Posterior vena cava (tissue), 2 donors: ENCODE measurements around the gene CADPS. TPM values are rescaled to one million over a fixed set of nuclear protein-coding genes. Genes with fewer than 3 reads are reported as not detected.

Experiments used
- DNase-seq: peaks from one replicate; pipeline ENCODE4 v3.0.0-alpha.2; 2020; ENCODE audit warnings: low spot score
- intact Hi-C, 2 donors: fragments of 100-400 bp; cut with DNase I; formaldehyde crosslinking; loops; one replicate each; pipeline versions ENCODE4 v1.14.1 to v1.14.2; 2022 to 2023
- total RNA-seq, 2 donors: library from RNA; stranded (reverse); fragmentation: NEBNext Ultra II Directional; extraction: Animal tissue kit (Norgen Biotek cat#: 25700); gene quantifications; one replicate each; pipeline ENCODE4 v1.2.1, GENCODE V29; 2021
- donor health status: DM: yes; HTN: yes; CAD: no.
- donor health status: DM: yes; HTN: yes; CAD: no.

The CADPS gene
- total RNA-seq, 2 donors from 2014 or later: 1.6 to 2.2 TPM

DNA sequence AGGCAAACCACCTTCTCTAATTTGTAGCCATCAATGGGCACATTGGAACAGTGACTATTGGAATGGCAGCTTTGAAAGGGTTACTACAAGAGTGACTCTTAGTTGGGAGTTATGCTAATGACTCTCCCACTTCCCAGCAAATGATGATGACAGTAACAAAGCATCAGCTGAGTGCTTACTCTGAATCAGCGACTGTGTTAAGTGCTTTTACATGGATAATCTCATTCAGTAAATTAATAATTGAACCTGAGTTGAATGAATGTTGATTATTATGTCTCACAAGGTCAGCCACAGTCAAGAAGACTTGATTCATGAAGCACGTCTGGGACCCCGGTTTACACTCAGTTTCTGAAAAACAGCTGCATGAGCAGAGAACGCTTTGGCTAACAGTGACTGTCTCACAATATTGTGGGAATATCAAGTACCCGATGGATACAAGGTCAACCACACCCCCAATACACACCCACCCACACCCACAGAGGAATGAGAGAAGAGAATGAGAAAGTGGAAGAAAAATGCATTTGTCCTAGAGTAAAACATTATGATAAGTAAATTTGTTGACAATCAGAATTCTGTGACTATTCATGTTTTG, 259.9 kb downstream of the CADPS start:
- intact Hi-C loops: no loop called here
- no peak for DNase-seq

DNA sequence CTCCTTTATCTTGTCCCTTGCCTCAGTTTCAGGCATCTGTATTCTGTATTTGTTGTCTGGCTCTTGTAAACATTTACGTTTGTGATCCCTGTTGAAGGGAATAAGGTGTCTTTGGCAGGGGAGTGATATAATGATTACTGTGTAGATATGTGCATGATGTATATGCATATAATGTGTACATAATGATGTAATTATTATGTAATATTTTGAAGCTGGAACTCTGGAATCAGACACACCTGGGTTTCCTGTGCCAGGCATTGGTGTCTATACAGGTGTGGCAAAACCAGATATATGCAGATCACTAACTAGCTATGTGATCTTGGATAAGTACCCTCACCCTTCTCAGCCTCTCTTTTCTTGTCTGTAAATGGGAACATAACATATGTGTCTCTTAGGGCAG, 260.7 kb downstream of the CADPS start:
- intact Hi-C loops: no loop called here
- no peak for DNase-seq

DNA sequence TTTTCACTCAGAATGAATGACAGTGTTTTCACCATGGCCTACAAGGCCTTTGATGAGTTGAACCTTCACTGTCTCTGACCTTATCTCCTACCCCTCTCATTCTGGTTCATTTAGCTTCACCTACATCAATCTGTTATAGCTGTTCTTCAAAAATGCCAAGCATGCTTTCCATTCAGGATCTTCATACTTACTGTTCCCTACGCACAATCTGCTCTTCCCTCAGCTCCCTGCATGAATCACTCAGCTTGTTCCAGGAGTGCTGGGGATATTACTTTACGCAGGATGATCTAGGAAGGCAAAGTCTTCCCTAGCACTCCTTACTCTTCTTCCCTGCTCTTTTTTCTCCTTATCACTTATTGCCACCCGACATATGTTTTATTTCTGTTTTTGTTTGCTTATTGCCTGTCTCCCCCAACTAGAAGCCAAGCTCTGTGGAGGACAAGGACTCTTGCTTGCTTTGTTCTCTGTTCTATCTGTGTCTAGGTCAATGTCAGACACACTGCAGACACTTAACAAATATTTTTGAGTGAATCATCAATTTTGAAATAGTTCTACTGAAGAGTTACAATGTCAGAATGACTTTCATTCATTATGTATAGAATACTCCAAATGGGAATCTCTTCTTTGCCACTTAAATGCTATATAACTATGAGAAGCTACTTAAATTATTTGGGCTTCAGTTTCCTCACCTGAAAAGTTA, 263.5 kb downstream of the CADPS start:
- no peak for DNase-seq
- intact Hi-C loops: no loop called here

DNA sequence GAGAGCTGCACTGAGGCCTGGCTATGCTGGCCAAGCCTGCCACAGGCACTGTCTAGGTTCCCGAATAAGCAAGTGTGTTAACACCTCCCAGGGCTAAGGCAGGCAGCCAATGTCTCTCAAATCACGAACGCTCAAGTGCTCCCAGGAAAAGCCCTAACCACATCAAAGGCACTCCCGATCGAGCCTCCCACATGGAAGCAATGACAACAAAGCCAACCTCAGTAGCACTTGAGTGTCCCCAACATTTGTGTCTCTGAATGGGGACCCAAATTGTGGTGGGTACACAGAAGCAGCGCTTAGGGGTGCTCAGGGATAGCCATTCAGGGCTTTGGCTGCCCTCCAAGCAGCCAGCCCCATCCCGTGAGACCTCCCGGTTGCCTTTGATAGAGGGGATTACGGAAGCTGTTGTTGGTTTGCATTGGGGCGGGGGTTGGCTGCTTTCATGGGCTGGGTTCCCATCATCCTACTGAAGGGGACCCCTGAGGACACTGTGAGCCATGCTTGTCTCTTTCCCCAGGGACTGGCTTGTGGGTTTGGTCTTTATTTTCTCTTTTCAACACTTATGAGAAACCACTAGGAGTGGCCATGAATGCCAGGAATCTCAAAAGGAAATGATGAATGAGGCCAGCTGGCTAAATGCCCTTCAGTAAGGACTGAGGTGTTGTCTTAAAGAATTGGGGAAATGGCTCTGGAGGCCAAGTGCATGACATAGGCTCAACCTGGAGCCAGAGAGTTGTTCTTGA, 267.8 kb downstream of the CADPS start:
- intact Hi-C loops: no loop called here
- DNase-seq: no peak

DNA sequence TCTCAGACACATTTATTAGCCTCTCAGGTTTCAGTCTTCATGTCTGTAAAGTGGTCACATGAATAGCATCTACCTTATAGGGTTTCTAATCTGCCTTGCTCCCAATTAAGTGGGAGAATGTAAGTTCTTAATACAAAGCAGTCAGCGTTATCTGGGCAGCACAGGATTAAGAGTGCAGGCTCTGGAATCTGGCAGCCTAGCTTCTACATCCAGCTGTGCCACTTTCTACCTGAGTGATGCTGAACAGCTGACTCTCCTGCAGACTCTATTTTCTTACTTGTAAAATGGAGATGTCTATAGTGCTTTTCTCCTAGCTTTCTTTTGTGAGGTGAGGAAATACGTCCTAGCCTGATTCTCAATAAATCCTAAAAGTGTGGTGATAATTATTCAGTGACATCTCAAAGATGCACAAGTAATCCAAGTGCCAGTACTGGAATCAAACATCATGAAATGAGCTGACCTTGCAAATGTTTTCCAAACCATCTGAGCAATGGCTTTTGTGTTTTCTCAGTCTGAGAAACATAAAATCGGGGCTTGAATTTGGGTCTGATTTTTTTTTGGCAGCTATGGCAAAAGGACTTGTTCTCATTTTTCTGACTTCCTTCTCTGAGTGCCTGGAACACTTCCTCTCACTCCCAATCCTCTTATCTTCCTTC, 269.7 kb downstream of the CADPS start:
- DNase-seq: no peak
- intact Hi-C loops: no loop called here

DNA sequence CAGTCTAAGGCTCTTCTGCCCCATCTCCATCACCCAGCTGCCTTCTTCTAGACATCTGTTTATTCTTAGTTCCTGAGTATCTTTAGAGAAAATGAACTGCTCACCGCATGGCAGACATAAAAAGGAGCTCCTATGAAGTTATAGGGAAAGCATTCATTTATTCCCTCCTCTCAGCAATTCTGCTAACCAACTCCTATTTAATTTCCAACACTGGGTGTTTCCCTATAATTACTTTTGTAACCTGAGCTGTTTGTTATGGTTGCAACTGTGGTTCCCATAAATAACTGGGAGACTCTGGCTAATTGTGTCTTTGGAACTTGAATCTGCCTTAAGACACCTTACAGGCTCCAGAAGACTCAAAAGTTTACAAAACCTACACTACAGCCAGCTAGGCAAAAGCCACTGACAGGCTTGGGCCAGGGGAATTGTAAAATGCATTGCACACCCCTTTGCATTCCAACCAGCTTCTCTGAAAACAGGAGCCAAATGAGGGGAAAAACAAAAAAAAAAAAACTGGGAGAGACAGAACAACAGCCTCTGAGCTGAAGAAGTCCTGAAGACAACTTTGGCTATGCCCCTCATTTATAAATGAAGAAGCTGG, 270.4 kb downstream of the CADPS start:
- intact Hi-C loops: no loop called here

DNA sequence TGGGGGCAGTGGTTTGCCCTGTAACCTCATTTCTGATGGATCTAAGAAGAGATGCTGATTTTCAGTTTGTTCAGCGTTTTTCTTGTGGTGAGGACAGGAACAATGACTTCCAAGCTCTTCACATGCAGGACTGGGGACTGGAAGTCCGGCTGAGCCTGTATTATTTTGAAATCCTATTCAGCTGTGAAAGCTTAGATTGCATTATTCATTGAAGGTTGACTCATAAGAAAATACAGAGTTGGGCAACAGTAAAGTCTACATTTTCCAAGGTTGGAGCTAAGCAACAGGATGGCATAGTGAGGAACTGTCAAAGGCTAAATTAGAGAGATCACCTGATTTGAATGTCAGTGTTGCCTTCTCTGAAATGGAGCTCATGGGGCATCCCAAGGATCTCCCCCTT, 270.9 kb downstream of the CADPS start:
- intact Hi-C loops: no loop called here

More for the DNA sequence above, 270.4 kb downstream of the CADPS start:
- no peak for DNase-seq

DNA sequence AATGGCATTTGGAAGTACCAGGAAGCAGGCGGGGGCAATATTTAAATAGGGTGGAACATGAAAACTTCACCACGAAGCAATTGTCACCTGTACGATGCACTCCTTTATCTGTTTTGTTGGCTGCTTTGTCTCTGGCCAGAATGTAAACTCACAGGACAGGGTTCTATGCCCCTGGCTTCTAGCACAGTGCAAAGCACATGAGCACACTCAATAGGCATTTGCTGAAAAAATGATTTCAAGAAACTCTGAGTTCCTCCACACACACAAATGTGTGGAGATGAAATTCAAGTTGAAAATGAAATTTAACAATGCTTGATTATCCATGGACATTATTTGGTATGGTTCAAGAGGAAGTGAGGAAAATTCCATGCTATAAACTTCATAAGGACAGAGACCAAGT, 272.2 kb downstream of the CADPS start:
- DNase-seq: no peak
- intact Hi-C loops: no loop called here

More for the DNA sequence above, 270.9 kb downstream of the CADPS start:
- DNase-seq: no peak

DNA sequence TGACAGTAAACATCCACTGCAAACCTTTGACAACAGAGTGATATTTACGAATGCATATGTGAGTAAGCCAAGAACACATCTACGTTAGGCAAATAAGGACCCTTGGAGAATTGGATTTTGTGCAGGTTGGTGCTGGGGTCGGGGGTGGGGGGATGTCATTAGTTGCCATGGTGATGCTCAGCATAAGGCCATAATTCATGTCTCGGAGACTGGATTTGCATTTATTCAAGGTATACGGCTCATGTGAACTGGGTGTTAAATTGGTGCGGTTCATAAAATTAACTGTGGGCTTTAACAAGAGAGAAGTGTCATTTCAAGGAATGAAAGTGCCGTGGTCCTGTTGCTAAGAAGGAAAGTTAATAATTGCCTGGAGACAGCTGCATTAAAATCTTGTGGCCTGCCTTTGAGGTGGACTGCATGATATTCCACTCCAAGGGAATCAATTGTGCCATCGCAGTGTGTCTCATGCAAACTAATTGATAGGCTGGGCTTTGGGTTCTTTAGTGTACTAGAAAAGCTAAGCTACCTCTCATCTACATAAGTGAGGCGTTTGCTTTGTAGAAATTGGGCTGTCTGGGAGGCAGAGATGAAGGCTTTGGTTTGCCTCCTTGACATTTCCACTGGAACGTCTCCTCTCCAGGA, 273.0 kb downstream of the CADPS start:
- DNase-seq: no peak
- intact Hi-C loops: no loop called here

DNA sequence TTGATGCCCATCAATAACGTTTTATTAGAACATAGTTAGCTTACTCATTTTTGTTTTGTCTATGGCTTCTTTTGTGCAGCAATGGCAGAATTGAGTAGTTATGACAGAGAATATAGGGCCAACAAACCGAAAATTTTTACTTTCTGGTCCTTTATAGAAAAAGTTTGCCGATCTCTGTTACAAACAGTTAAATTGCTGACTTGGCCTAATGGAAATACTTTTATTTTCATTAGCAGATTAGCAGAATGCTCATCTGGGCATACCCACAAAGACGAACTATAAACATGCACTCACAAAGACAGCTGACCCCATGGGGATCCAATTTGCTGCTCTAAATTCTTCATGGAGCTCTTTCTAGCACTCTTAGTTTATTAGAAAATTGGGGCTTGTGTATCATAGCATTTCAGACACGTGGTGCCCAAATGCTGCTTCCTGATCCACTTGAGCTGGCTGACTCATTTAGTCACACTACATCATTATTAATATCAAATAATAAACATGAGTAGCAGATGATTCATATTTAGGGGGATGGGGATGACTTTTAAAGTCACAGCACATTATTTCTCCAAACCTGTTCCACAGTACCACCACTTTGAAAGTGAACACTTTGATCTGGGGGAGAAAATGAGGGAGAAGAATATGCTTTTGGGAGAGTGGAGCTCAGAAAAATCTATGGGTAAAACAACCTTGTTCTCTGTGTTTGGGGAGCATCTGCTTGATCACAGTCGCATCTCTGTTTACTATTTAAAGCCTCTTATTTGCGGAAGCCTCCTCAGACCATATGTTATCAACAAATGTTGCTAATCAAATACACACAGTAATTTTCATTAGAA, 273.8 kb downstream of the CADPS start:
- intact Hi-C loops: no loop called here

DNA sequence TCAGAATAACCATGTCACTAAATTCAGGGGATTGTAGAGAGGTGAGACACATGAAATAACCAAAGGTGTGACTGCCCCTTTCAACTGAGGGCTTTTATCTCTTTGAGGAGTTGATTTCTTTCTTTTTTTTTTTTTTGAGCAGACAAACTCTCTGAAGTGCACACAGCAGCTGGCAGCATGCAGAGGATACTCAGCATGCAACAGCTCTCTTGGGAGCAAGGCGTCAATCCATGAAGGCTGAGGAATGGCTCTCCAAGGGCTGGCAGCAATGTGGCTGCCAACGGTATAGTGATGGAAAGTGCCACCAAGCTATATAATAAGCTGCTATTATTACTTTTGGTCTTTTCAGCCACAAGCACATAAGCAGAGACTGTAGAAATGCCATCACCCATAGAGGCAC, 275.2 kb downstream of the CADPS start:
- intact Hi-C loops: no loop called here
- DNase-seq: no peak

More for the DNA sequence above, 273.8 kb downstream of the CADPS start:
- no peak for DNase-seq

DNA sequence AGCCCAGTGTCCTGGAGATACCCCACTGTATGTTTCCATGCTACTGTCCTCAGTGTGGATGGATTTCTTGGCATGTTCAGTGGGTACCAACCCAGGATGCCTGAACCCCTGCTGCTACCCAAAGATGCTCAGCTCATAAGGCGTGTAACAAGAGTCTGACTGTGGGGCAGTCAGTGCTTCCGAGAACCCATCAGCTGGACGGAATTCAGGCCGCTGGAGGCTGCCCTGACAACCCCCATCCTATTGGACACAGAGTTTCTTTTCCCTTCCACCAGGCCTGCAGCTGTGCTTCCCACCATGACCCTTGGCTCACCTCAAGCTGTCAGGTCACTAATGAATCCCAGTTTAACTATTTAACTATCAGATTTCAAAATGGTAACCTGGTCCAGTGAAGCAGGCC, 277.7 kb downstream of the CADPS start:
- intact Hi-C loops: no loop called here
- DNase-seq: no peak

DNA sequence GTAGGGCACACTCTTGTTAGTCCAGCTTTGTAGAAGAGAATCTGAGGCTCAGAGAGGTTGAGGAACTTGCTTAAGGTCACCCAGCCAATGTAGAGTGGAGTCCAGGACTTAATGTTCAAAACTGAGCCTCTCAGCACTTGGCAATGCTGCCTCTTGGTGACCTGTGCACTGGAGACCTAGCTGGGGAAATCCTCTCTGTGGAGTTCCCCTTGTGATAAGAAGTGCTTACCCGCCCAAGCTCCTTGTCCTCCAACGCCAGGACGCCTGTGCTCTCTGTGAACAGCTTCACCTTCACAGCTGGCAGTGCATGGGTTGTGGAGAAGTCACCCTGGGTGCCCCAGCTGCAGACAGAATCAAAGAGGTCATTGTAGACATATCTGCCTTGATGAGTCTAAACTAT, 282.8 kb downstream of the CADPS start:
- DNase-seq: no peak
- intact Hi-C loops: no loop called here

DNA sequence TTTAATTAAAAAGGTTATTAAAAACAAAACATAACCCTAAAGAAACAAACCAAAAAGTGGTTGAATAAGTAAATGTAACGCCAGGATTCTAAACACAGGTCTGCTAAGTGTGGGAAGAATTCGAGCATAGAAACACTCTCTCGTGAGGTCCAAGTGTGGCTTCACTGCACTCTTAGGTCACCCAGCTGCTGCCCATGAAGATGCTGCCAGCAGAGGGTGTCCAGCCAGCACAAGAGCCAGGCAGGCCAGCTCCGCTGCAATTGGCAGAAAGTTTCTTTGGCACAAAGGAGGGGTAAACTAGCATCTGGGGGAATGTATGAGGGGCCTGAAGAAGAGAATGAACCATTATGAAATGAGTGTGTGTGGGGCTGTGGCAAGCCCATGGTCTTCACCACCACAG, 286.1 kb downstream of the CADPS start:
- intact Hi-C loops: no loop called here
- DNase-seq: no peak

DNA sequence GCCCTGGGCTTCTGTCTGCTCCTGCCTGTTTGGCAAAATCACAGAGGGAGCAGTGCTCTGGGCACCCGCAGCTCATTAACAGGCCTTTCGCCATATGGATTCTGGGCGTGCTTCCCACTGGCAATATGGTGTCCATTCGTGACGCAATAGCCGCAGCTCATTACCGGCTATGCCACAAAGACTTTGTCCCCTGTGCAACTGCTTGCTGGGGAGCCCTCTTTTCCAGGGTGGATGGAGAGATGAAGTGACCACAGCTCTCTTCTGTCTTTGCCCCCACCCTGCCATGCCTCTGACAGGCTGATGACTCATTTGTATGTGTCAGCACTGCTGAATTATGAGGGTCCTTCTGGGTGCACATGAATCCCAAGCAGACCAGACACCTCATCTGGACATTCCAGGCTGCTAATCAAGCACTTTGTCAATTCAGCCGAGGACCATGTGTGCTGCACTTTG, 287.6 kb downstream of the CADPS start:
- intact Hi-C loops: no loop called here

DNA sequence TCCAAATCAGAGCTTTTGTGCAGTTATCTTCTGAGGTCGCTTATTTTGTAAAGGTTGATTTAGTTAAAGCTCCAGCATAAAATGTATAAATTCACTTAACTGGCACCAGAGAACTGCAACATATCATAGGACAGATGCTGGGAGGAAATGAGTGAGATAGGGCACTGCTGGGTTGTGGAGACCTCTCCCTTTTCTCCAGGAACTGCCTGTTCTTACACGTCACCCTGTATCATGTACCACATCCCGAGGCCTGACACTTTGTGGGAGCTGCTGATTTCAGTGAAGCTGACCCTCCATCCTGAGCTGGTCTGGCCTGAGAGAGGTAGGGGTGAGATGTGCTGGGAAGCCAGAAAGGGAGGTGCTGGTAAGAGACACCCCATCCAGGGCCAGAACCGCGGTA, 288.0 kb downstream of the CADPS start:
- no peak for DNase-seq
- intact Hi-C loops: no loop called here

More for the DNA sequence above, 287.6 kb downstream of the CADPS start:
- no peak for DNase-seq

DNA sequence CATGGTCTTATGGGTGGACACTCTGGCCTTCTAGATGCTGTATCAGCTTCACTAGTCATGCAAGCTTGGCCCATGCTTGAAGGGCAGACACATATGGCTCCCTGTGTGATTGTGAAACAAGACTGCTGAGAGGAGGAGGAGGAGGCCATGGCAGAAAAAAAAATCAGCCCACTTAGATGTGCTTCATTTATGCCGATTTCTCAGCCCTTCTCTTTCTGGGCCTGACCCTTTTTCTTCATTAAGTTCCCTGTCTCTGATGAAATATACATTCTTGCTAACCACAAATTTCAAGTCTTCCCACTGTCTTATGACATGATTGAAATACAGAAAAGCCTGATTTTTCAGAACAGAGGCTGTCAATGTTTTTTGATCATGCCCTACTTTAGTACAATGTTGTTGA, 288.9 kb downstream of the CADPS start:
- DNase-seq: no peak
- intact Hi-C loops: no loop called here

DNA sequence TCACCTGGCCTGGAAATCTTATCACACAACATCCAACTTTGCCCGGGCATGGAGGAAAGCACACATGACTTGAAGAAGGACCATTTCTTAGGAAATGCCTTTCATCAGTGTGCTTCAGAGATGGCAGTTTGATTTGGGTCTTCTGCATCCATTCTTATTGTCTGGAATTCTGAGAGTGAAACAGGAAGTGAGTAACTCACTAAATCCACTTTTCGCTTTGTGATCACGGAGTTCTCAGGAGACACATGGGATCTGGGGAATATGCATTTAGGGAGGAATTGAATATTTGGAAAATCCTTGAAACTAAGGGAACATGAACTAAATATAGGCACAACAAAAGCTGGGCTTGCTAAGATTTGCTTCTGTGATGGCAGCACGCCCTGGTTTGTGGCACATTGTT, 289.4 kb downstream of the CADPS start:
- intact Hi-C loops: no loop called here
- no peak for DNase-seq
